HFF-Myc (cell line): ENCODE data around the gene NR2F6.
A peak's percentile ranks its signal among the peaks of the same experiment; 100 is the strongest.

Experiments used
- DNase-seq: peaks from one replicate; pipeline ENCODE4 v3.0.0-alpha.2; 2011; ENCODE audit warnings: low read depth; ENCODE audit errors: extremely low read depth
- H3K4me3 ChIP-seq: replicated peaks from 2 replicates; pipeline ENCODE4 v1.5.1; 2011; ENCODE audit warnings: low read depth, mild to moderate bottlenecking, control low read depth, low read length
- TF ChIP-seq, protein P1 (sequence below): IDR thresholded peaks from 2 replicates; pipeline ENCODE4 v1.5.1; 2012; ENCODE audit warnings: mild to moderate bottlenecking, low read depth, low read length, control low read depth; ENCODE audit errors: missing control alignments

NR2F6 gene

DNA sequence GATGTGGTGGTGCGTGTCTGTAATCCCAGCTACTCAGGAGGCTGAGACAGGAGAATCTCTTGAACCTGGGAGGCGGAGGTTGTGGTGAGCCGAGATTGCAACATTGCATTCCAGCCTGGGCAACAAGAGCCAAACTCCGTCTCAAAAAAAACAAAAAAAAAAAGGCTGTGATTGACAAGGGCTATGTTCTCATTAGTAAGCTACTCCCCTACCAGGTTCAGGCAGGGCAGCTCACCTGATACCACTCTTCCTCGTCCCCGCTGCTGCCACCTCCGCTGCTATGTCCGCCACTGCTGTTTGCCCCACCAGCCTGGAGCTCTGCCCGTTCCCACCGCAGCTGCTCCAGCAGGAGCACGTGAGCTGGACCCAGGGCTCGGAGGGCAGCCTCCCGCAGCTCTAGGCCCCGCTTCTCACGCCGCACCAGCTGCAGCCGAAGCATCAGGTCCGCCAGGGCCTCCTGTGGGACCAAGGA lies 9.5 kb upstream of the NR2F6 start:
- TF ChIP-seq, protein P1, sequence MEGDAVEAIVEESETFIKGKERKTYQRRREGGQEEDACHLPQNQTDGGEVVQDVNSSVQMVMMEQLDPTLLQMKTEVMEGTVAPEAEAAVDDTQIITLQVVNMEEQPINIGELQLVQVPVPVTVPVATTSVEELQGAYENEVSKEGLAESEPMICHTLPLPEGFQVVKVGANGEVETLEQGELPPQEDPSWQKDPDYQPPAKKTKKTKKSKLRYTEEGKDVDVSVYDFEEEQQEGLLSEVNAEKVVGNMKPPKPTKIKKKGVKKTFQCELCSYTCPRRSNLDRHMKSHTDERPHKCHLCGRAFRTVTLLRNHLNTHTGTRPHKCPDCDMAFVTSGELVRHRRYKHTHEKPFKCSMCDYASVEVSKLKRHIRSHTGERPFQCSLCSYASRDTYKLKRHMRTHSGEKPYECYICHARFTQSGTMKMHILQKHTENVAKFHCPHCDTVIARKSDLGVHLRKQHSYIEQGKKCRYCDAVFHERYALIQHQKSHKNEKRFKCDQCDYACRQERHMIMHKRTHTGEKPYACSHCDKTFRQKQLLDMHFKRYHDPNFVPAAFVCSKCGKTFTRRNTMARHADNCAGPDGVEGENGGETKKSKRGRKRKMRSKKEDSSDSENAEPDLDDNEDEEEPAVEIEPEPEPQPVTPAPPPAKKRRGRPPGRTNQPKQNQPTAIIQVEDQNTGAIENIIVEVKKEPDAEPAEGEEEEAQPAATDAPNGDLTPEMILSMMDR, result no peak
- no peak overlapping the region for H3K4me3 ChIP-seq
- no peak for DNase-seq

DNA sequence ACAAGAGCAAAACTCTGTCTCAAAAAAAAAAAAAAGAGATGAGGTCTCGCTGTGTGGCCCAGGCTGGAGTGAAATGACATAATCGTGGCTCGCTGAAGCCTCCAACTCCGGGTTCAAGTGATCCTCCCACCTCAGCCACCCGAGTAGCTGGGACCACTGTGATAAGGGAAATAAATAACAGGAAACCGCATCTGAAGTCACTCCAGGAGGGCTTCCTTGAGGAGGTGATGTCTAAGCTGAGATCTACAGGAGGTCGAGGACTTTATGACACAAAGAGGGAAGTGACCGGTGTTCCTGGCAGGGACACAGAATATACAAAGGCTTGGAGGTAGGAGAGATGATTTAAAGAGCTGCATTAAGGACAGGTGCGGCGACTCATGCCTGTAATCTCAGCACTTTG lies 8.9 kb upstream of the NR2F6 start:
- no peak overlapping the region for H3K4me3 ChIP-seq
- TF ChIP-seq, protein P1, result no peak
- DNase-seq, result no peak

DNA sequence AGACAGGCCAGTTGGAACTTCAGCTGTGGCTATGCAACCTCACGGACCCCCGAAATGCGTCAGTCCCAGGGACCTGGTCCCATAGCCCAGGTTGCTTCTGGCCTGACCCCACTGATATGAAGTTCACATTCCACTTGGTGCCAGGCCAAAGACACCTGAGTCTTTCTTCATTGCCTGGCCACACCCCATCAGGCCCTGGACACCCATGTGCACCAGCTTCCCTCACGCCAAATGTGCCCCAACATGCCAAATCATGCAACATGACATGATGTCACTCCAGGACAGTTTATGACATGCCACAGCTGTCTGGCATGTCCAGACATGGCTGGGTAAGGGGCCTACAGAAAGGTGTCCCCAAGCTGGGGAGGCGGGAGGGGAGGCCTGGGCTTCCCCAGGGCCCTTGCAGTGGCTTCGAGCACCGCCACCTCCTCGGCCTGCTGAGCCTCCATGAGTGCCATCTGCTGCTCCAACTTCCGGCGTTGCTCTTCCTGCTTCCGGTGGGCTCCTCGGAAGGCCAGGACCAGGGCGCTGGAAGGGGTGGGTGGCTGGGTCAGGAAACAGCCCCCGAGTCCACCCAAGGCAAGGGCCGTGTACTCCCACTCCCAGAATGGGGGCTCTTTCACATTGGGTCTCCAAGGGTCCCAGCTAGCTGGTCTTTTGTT lies 4.3 kb upstream of the NR2F6 start:
- TF ChIP-seq, protein P1, result no peak
- no peak for DNase-seq
- H3K4me3 ChIP-seq, result no peak overlapping the region

DNA sequence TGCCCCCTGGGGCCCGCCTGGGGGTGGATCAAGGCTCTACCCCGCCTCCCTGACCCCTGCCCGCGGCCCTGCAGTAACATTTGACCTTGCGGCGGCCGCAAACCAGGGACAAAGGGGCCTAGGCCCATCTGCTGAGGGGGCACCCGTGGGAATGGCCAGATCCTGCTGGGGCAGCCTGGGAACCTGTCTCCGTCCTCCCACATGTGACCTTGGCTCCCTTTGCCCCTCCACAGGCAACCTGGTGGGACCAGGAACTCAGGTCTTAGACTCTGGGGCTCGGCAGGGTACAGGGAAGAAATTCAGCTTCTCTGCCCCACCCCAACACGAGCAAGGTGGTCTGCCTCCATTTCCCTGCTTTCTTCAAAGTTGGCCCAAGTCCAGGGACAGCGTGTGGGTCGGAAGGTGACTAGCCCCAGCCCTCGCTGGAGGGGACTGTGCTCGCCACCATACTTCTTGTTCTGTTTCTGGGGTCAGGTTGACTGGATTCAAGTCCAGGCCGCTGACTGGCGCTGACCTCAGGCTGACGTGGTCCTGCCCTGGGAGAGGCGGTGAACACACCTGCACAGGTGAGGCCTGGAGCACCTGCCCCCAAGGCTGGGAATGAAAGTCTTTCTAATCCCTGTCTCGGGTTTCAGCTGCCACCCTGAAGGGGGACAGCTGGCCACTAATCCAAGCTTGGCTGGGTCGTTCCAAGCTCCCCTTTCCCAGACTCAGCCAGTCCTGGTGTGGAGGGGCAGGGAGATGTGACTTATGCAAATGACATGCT lies 2.5 kb upstream of the NR2F6 start:
- DNase-seq, result no peak
- TF ChIP-seq, protein P1, result no peak
- H3K4me3 ChIP-seq, result no peak overlapping the region

DNA sequence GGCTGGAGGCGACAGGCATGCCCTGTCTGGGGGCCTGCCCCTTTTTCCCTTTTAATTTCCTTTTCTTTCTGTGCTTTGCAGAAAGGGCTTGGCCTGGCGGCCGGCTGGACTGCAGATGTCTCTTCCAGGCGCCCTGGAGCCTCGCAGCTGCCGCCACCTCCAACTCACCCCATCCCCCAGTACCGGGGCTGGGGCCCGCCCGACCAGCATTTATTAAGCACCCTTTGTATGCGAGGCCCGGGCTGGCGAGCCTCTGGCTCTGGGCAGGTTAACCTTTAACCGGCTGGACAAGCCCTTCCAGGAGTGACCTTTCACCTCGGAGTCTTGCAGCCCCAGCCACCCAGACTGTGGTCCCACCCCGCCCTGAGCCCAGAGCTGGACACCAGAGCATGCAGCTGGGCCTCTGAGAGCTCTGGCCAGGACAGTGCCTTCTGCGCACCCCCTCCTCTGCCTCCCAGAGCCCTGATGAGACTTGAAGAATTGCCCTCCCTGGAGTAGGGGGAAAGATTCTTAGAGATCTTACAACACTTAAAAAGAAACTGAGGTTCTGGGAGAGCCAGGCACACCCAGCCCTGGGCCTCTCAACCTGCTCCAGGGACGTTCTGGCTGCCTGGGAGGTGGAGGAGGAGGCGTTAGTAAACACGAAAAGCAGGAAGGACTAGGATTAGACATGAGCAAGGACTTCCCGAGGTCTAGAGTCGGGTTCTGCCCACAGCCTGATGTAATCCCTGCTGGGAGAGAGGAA lies 1.1 kb upstream of the NR2F6 start:
- DNase-seq, result no peak
- TF ChIP-seq, protein P1, result no peak

DNA sequence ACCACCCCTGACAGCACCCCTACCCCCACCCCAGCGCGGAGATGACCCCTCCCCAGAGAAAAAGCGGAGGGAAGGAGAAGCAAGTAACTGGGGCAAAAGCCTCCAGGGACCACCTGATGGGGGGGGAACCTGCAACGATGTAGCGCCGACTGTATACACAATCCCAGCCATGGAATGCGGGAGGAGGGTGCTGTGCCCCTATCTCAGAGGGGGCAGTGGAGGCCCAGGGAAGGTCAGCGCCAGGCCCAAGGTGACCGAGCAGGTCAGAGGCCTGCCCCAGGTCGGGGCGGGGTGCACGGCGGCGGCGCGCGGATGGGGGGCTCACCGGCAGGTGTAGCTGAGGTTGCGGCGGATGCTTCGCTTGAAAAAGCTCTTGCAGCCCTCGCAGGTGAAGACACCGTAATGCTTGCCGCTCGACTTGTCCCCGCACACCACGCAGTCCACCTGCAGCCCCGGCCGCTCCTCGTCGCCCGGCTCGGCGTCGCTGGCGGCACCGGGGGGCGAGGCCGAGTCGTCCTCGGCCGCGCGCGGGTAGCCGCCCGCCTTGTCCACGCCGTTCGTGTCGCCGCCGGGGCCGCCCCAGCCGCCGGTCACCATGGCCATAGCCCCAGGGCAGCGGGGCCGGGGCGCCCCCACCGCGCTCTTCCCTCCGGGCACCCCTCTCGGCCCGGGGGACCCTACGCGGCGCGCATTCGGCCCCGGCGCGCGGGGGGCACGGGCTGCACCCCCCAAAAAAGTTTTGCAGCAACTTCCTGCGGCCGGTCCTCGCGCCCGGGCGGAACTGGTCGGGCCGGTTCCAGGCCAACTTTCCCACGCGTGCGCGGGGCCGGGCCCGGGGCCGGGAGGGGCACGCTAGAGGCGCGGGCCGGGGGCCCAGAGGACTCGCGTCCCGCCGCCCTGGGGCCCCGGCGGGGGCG lies 843 bp downstream of the NR2F6 start:
- peak overlapping the region; percentile 86 for H3K4me3 ChIP-seq
- DNase-seq, result no peak
- TF ChIP-seq, protein P1, result no peak

More for the DNA sequence above, 1.1 kb upstream of the NR2F6 start:
- peak overlapping the region; percentile 40 for H3K4me3 ChIP-seq
